Left renal pelvis (tissue), 4 donors: ENCODE measurements around the gene DNM3. TPM values are rescaled to one million over a fixed set of nuclear protein-coding genes. Genes with fewer than 3 reads are reported as not detected.

Source experiments
- DNase-seq, 4 donors: peaks; one replicate each; pipeline ENCODE4 v3.0.0-alpha.2; 2013; ENCODE audit warnings: low read depth in 4 of 4, low spot score in 3 of 4
- polyA plus RNA-seq, 4 donors: library from polyadenylated mRNA; unstranded; fragments of 120-200 nt; gene quantifications; one replicate each; pipeline ENCODE4 v1.2.1, GENCODE V29; 2013; ENCODE audit not compliant: insufficient read length in 4 of 4

Gene DNM3
- polyA plus RNA-seq, 4 donors = 3.8 to 6.6 (median 4.6) TPM

- no peak for DNase-seq
Observed at GRCh38 chr1:172457479-172458130, 616.3 kb downstream of the DNM3 start.

GRCh38 chr1:172460177-172460576 is 618.9 kb downstream of the DNM3 start:
- DNase-seq = no peak

GRCh38 chr1:172460887-172461315 is 619.6 kb downstream of the DNM3 start:
- DNase-seq = no peak

Other genes with a start within 250 kb of the DNM3 start
- under 1 TPM in 3 of 4 donors, not detected in 1; 0.37 to 0.61 (median 0.52) TPM for gene MYOCOS, start 219.3 kb upstream of the DNM3 start, polyA plus RNA-seq
- under 1 TPM; 0.14 to 0.19 (median 0.18) TPM for gene MYOC, start 188.8 kb upstream of the DNM3 start, polyA plus RNA-seq
- 10 to 100 TPM; 16.6 to 19.3 (median 17.3) TPM for gene VAMP4, start 99.4 kb upstream of the DNM3 start, polyA plus RNA-seq
- gene METTL13, start 59.8 kb upstream of the DNM3 start, polyA plus RNA-seq = 10 to 100 TPM; 30.5 to 39.5 (median 33.3) TPM